Adrenal gland (tissue), 12 donors: ENCODE results near the gene NUDT2. TPM values are rescaled to one million over a fixed set of nuclear protein-coding genes. Genes with fewer than 3 reads are reported as not detected.

Source experiments
- DNase-seq, 7 donors: peaks; one replicate each; pipeline ENCODE4 v3.0.0-alpha.2; 2019 to 2020
- H3K27ac ChIP-seq, 5 donors: fragments of 200-600 bp; sonication (generic) in 4 of 5; 1 replicate in 3 of 5; 2 replicates in 2 of 5; pipeline versions ENCODE4 v1.5.1 to v1.8.0; 2016 to 2020; ENCODE audit warnings: mild to moderate bottlenecking in 1 of 5
- H3K27me3 ChIP-seq: fragments of 200-600 bp; 2 replicates; pipeline ENCODE4 v1.8.0; 2021
- H3K36me3 ChIP-seq, 2 donors: fragments of 200-600 bp; replicated peaks in 1 of 2; 1 replicate in 1 of 2; 2 replicates in 1 of 2; pipeline versions ENCODE4 v1.5.1 to v1.8.0; 2018 to 2022
- H3K4me1 ChIP-seq, 2 donors: fragments of 200-600 bp; replicated peaks in 1 of 2; 1 replicate in 1 of 2; 2 replicates in 1 of 2; pipeline versions ENCODE4 v1.5.1 to v1.8.0; 2018 to 2021
- H3K4me3 ChIP-seq, 4 donors: fragments of 200-600 bp; sonication (generic) in 3 of 4; one replicate each; pipeline ENCODE4 v1.5.1; 2016 to 2018
- H3K9me3 ChIP-seq, 3 donors: fragments of 200-600 bp; sonication (generic) in 1 of 3; replicated peaks in 1 of 3; 1 replicate in 2 of 3; 2 replicates in 1 of 3; pipeline versions ENCODE4 v1.5.1 to v1.8.0; 2016 to 2021
- POLR2A ChIP-seq, 2 donors: fragments of 450-650 bp; IDR thresholded peaks; one replicate each; pipeline ENCODE4 v1.6.1; 2017; ENCODE audit warnings: antibody characterized with exemption in 2 of 2, mild to moderate bottlenecking in 2 of 2, moderate library complexity in 1 of 2
- WGBS, 4 donors: extraction: QIAGEN DNeasy Blood & Tissue Kit in 2 of 4; methylation state at CpG; one replicate each; pipeline versions ENCODE4 v1.1.5 to v1.1.7; 2013 to 2017; 5-methylcytosine and 5-hydroxymethylcytosine counted together
- intact Hi-C, 2 donors: fragments of 100-400 bp; cut with DNase I; formaldehyde crosslinking; loops; one replicate each; pipeline versions ENCODE4 v1.14.1 to v1.15.0; 2022 to 2023
- polyA plus RNA-seq, 3 donors: library from polyadenylated mRNA; stranded (reverse); fragments of 200-250 nt in 2 of 3; fragments of 350-450 nt in 1 of 3; fragmentation: Illumina TruSeq in 1 of 3; extraction: RNeasy Lipid Tissue Mini Kit (QIAGEN cat#74804) in 1 of 3; gene quantifications; one replicate each; pipeline ENCODE4 v1.2.3, GENCODE V29; 2013 to 2014
- total RNA-seq, 9 donors: library from RNA; depleted of rRNA in 4 of 9; stranded (reverse); fragments of >200 nt in 4 of 9; fragments of 120-200 nt in 1 of 9; fragmentation: NEBNext Ultra II Directional in 1 of 9; extraction: Animal tissue kit (Norgen Biotek cat#: 25700) in 1 of 9; gene quantifications; one replicate each; pipeline versions ENCODE4 v1.1.0 to v1.2.4, GENCODE V29; 2013 to 2023
- TF ChIP-seq, protein P1 (sequence below), 6 experiments: fragments of 450-650 bp in 4 of 6; fragments of 200-600 bp in 2 of 6; sonication (generic) in 1 of 6; IDR thresholded peaks; 1 replicate in 5 of 6; 2 replicates in 1 of 6; pipeline versions ENCODE4 v1.5.1 to v1.8.0; 2016 to 2021; ENCODE audit warnings: antibody characterized with exemption in 6 of 6, mild to moderate bottlenecking in 2 of 6, moderate library complexity in 1 of 6
- donor health status: healthy with polysubstance abuse.
- donor health status: Bipolar disorder and iron deficiency.
- donor health status: DM: yes; HTN: yes; CAD: no.
- donor health status: DM: no; HTN: no; CAD: no.
- donor health status: DM: no; HTN: no; CAD: no.
- donor health status: DM: yes; HTN: yes; CAD: no.

Gene NUDT2
- total and polyA plus RNA-seq, 12 donors: 11.3 to 55.0 (median 33.4) TPM

GRCh38 chr9:34371886-34372466 lies 42.6 kb downstream of the NUDT2 start:
- no peak for TF ChIP-seq POLR2A (IDR thresholded peaks at IDR 0.05)
- TF ChIP-seq, protein P1, sequence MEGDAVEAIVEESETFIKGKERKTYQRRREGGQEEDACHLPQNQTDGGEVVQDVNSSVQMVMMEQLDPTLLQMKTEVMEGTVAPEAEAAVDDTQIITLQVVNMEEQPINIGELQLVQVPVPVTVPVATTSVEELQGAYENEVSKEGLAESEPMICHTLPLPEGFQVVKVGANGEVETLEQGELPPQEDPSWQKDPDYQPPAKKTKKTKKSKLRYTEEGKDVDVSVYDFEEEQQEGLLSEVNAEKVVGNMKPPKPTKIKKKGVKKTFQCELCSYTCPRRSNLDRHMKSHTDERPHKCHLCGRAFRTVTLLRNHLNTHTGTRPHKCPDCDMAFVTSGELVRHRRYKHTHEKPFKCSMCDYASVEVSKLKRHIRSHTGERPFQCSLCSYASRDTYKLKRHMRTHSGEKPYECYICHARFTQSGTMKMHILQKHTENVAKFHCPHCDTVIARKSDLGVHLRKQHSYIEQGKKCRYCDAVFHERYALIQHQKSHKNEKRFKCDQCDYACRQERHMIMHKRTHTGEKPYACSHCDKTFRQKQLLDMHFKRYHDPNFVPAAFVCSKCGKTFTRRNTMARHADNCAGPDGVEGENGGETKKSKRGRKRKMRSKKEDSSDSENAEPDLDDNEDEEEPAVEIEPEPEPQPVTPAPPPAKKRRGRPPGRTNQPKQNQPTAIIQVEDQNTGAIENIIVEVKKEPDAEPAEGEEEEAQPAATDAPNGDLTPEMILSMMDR (IDR thresholded peaks at IDR 0.05): no peak
- H3K9me3 ChIP-seq: no peaks in the 10 kb centered on the region
- peaks cover 0 to 9% of the 10 kb centered on the region in 2 donors for H3K4me1 ChIP-seq
- H3K4me3 ChIP-seq: no peak overlapping the region
- 83 to 90% (median 88%) methylated on average over 42 to 60 of the region's 60 CpGs for WGBS, 4 donors
- intact Hi-C loops: no loop called here
- no peak overlapping the region for H3K27ac ChIP-seq
- peaks cover 0 to 18% of the 10 kb centered on the region in 2 donors for H3K36me3 ChIP-seq
- H3K27me3 ChIP-seq: no peaks in the 10 kb centered on the region
- DNase-seq: no peak

GRCh38 chr9:34372467-34373011 lies 43.2 kb downstream of the NUDT2 start:
- H3K4me3 ChIP-seq: no peak overlapping the region
- TF ChIP-seq, protein P1 (IDR thresholded peaks at IDR 0.05): no peak
- TF ChIP-seq POLR2A (IDR thresholded peaks at IDR 0.05): no peak
- no peaks in the 10 kb centered on the region for H3K9me3 ChIP-seq
- H3K27ac ChIP-seq: no peak overlapping the region
- no peaks in the 10 kb centered on the region for H3K27me3 ChIP-seq
- WGBS, 4 donors: 62 to 84% (median 81%) methylated on average over 18 to 41 of the region's 41 CpGs
- intact Hi-C loops: no loop called here
- H3K4me1 ChIP-seq: peaks cover 0 to 9% of the 10 kb centered on the region in 2 donors
- peaks cover 0 to 18% of the 10 kb centered on the region in 2 donors for H3K36me3 ChIP-seq
- DNase-seq: no peak

- DNase-seq: no peak
- 88 to 97% (median 94%) methylated on average over 1 to 2 of the region's 2 CpGs for WGBS, 4 donors
- Histone ChIP-seq H3K4me3 (no peak overlapping the region), H3K27ac (no peak overlapping the region), H3K27me3 (no peaks in the 10 kb centered on the region), H3K9me3 (no peaks in the 10 kb centered on the region), H3K36me3 (peaks cover 0 to 18% of the 10 kb centered on the region in 2 donors), H3K4me1 (peaks cover 0 to 9% of the 10 kb centered on the region in 2 donors)
- intact Hi-C loops: no loop called here
- TF ChIP-seq, protein P1 (IDR thresholded peaks at IDR 0.05): no peak
- no peak for TF ChIP-seq POLR2A (IDR thresholded peaks at IDR 0.05)
Measured at GRCh38 chr9:34373749-34374148, 44.4 kb downstream of the NUDT2 start.

GRCh38 chr9:34374339-34374738 lies 45.0 kb downstream of the NUDT2 start:
- Histone ChIP-seq H3K27me3 (no peaks in the 10 kb centered on the region), H3K4me1 (peaks cover 0 to 12% of the 10 kb centered on the region in 2 donors), H3K36me3 (peaks cover 0 to 18% of the 10 kb centered on the region in 2 donors), H3K27ac (no peak overlapping the region), H3K9me3 (no peaks in the 10 kb centered on the region), H3K4me3 (no peak overlapping the region)
- intact Hi-C loops: no loop called here
- 87 to 94% (median 92%) methylated on average over 3 of the region's 3 CpGs for WGBS, 4 donors
- no peak for TF ChIP-seq POLR2A (IDR thresholded peaks at IDR 0.05)
- TF ChIP-seq, protein P1 (IDR thresholded peaks at IDR 0.05): no peak
- no peak for DNase-seq
